DMS53 (cell line): ENCODE measurements around the gene RSL1D1.
A peak's percentile ranks its signal among the peaks of the same experiment; 100 is the strongest.
"Not testable (repeated sequence)": the region's sequence is repeated elsewhere in the genome, so short reads cannot be mapped to it uniquely, and the experiment has no call there.

Source experiments
- DNase-seq: peaks from one replicate; lab custom pipeline; 2025; lab: John Stamatoyannopoulos, UW

Gene RSL1D1

GRCh38 chr16:11843861-11844260, 7.5 kb downstream of the RSL1D1 start:
- DNase-seq = no peak

GRCh38 chr16:11843206-11843605, 8.1 kb downstream of the RSL1D1 start:
- no peak for DNase-seq

- no peak for DNase-seq
Measured at GRCh38 chr16:11841026-11841425, 10.3 kb downstream of the RSL1D1 start.

- DNase-seq = no peak
Measured at GRCh38 chr16:11836650-11837244, 14.6 kb downstream of the RSL1D1 start.

- no peak for DNase-seq
Measured at GRCh38 chr16:11835891-11836649, 15.3 kb downstream of the RSL1D1 start.

- no peak for DNase-seq
Measured at GRCh38 chr16:11835309-11835708, 16.0 kb downstream of the RSL1D1 start.

- DNase-seq = peak; percentile 16
Measured at GRCh38 chr16:11833951-11834695, 17.2 kb downstream of the RSL1D1 start.

GRCh38 chr16:11828696-11829095, 22.6 kb downstream of the RSL1D1 start:
- DNase-seq = no peak

GRCh38 chr16:11825520-11826165, 25.7 kb downstream of the RSL1D1 start:
- not testable (repeated sequence) for DNase-seq

- no peak for DNase-seq
Measured at GRCh38 chr16:11824362-11824761, 27.0 kb downstream of the RSL1D1 start.

- DNase-seq = not testable (repeated sequence)
Measured at GRCh38 chr16:11823645-11824044, 27.7 kb downstream of the RSL1D1 start.

GRCh38 chr16:11819798-11820197, 31.5 kb downstream of the RSL1D1 start:
- no peak for DNase-seq

GRCh38 chr16:11818970-11819369, 32.4 kb downstream of the RSL1D1 start:
- DNase-seq = not testable (repeated sequence)

- DNase-seq = no peak
Measured at GRCh38 chr16:11816123-11816522, 35.2 kb downstream of the RSL1D1 start.

GRCh38 chr16:11814800-11815199, 36.5 kb downstream of the RSL1D1 start:
- DNase-seq = not testable (repeated sequence)

GRCh38 chr16:11806721-11807120, 44.6 kb downstream of the RSL1D1 start:
- no peak for DNase-seq

GRCh38 chr16:11805556-11805955, 45.8 kb downstream of the RSL1D1 start:
- DNase-seq = no peak

- DNase-seq = no peak
Measured at GRCh38 chr16:11801481-11802021, 49.8 kb downstream of the RSL1D1 start.

GRCh38 chr16:11800382-11800718, 51.0 kb downstream of the RSL1D1 start:
- no peak for DNase-seq

- no peak for DNase-seq
Measured at GRCh38 chr16:11799509-11800381, 51.6 kb downstream of the RSL1D1 start.

GRCh38 chr16:11799017-11799381, 52.3 kb downstream of the RSL1D1 start:
- DNase-seq = no peak

- DNase-seq = no peak
Measured at GRCh38 chr16:11797957-11798299, 53.4 kb downstream of the RSL1D1 start.
